Nucleus accumbens (tissue), 56 donors: ENCODE results near the gene PACC1.

Source experiments
- DNase-seq, 56 donors: peaks; one replicate each; lab custom pipeline; 2025; lab: John Stamatoyannopoulos, UW

The PACC1 gene

DNA sequence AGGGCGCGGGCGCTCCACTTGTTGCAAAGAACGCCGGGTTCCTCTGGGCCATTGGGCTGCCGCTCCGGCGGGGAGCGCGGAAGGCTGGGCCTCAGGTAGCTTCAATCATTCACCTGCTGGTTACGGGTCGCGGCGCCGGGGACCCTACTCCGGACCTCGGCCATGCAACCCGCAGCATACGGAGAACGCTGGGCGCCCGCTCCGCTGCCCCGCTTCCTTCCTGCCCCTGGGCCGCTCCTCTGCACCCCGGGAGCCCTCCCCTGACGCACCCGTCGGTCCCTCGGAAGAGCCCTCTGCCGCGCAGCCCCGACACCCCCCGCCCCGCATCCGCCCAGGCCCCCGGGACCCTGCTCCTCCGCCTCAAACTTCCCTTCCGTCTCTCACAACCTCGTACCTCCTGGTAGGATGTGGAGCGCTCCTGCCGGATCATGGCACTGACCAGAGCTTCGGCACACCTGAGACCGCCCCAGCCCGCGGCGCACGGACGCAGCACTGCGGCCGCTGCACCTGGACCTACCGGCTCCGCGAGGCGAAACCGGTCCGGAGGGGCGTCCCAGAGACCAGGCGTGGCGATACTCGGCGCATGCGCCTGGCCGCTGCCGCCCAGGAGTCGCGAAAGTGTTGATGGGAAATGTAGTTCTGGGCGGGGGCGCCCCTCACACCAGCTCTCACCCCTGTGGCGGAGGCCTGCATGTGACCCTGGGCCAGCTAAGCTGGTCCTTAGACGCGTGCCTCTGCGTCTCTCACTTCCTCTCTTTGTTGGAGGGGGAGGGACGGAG lies at the start of gene PACC1:
Gene PACC1 (minus strand): TSS at position 559 of the 779 bp plus-strand sequence. CDS start 129 bp downstream, at position 430.
- DNase-seq: peak in 55 of 56 donors; percentile 42 to 93 (median 83)

DNA sequence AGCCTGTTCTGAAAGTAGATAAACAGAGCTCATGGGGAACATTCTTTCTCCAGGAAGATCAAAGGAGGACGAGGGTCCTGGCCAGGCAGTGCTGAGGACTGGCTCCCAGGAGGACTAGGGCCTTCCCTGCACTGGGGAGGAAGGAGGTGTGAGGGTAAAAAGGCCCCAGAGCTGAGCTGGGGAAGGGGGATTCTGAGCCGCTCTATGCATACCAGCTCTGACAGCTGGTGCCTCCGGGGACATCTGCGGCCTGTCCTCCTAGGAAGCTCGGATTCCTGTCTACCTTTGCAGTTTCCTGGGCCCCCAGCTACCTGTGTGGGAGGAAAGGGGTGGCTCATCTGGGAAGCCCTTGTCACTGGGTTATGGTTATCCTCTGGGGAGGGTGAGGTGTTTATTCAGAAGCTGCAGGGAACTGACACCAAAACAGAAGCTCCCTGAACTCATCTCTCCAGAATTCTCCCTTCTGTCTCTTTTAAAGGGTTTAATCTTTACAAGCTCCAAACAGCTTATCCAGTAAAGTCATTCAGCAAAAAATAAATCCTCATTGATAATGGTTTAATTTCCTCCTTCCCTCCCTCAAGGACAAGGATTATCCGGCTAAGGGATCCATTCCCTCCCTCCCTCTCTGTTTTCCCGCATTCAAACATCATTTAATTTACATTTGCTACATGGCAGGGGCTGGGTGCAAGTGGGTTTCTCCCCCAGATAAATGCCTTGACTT lies 49.0 kb upstream of the PACC1 start:
- DNase-seq: no peak

DNA sequence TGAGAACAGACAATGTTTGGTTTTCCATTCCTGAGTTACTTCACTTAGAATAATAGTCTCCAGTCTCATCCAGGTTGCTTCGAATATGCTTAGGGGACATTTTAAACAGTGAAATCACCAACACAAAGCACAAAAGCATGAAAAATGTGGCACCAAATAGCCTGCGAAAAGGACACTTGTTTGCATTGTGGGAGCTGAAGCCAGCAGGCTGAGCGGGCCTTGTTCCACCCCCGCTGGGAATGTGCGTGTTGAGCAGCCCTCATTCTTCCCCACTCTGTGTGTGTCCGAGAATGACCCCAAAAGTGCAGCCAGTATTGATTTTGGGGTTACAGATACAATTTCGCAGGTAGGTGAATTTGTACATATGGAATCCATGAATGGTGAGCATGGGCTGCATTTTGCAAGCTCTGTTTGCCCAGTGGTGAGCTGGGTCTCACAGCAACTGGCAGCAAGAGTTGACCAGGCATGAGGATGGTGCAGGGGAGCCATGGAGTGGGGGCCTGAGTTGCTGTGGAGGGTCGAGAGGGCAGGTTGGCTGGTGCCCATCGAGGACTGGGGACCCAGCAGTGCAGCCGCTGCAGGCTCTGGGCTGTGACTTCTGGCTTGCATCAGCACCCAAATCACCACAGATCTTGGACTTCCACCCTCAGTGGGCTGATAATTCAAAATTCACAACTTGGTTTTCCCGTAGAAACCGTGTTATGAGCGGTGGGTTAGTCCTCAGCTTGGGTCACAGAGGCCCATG lies 47.4 kb upstream of the PACC1 start:
- peak in 23 of 56 donors; percentile 11 to 61 (median 39) for DNase-seq

DNA sequence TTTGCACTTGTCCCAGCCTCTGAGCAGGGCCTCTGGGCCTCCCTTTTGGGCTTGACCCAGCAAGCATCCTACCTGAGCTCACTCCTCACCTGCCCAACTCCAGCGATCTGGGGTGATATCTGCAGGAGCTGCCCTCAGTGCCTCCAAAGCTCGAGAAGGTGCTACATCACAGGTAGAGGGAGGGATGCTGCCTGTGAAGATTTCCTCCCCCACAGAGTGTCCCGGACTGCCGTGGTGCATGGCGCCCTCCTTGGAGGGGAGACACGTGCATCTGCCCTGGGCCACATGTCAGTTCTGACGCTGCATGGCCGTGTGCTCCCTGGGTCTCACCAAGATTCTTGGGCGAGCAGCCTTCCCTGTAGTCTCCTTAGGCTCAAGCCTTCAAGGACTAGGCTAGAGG lies 45.7 kb upstream of the PACC1 start:
- DNase-seq: peak in 1 of 56 donors; percentile 46

DNA sequence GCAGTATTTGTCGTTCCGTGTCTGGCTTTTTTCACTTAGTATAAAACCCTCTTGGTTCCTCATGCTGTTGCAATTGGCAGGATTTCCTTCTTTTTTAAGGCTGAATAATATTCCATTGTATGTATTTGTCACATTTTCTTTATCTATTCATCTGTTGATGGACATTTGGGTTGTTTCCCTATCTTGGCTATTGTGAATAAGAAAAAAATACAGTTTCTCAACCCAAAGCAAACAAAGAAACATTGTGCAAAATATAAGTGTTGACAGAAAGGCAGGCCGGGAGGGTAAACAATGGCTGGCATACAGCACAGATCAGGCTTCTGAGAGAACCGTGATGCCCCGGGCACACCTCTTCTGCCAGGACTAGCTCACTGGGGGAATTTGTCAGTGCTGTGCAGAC lies 45.0 kb upstream of the PACC1 start:
- DNase-seq: peak in 45 of 56 donors; percentile 6 to 80 (median 63)

DNA sequence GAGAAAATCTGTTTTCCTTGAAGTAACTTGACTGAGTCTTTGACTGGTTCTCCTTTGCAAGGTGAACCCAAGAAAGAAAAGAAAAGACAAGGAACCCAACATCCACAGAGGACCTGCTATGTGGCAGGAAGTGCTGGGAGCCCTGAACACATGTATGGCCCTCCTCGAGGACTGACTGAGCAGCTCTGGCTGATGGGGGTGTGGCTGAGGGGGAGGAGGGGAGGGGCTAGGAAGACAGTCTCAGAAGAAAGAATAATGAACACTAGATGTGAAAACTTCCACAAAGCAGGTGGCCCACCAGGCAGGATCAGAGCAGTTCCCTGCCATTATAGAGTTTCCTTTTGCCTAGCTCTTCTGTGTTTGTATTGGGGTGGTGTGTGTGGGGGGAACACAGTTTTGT lies 44.1 kb upstream of the PACC1 start:
- DNase-seq: no peak

DNA sequence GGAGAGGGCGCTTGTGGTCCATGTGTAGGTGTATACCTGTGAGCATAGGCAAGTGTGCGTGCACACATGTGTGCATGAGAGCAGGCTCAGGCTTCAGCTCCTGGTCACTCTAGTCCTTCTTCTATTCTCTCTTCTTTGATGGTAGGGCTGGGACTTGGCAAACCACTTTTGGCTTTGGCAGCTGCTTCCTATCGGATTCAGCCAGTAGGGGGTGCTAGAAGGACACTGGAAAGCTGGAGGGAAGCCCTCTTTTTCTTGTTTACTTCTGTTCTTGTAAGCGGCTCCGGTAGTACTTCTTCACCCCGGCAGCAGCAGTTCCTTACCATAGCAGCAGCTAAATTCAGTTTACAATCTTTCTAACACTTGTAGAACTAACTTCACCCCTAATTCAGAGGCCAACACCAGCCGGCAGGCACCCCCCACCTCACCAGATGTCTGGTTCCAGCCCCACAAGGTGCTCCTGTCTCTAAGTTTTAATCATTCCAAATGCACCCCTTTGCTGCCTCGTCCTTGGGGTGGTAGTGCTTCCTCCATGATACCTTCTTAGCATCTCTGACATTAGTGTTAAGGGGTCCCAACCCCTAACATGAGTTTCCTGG lies 43.2 kb upstream of the PACC1 start:
- peak in 26 of 56 donors; percentile 10 to 58 (median 34) for DNase-seq

DNA sequence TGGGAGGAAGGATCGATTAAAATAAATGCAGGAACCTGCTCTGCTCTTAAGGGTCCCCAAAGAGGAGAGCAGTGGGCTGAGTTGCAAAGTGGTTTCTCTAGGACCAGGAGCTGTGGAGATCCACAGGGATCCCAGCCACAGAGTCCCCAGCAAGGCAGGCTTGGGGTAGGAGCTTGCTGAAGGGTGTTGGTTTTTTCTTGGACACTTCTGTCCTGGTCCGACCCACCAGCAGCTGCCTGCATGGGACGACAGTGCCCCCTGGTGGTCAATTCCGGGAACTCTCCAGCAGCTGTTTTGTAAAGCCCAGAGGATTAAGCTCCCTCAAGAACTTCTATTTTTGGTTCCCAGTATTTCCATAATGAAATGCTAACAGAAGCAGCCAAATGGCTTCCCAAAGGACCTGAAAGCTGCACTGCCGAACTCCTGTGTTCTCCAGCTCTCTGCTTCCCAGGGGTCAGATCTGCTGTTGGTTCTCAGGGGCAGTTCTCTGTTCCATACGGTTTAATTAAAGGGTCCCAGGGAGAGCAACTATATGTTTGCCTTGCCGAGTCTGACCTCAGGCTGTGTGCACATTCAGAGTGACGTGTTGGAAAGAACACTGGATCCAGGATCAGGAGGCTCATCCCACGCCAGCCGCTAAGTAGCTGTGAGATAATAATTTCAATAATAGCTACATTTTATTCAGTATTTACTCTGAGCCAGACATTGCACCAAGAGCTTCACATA lies 41.3 kb upstream of the PACC1 start:
- peak in 55 of 56 donors; percentile 15 to 97 (median 85) for DNase-seq

DNA sequence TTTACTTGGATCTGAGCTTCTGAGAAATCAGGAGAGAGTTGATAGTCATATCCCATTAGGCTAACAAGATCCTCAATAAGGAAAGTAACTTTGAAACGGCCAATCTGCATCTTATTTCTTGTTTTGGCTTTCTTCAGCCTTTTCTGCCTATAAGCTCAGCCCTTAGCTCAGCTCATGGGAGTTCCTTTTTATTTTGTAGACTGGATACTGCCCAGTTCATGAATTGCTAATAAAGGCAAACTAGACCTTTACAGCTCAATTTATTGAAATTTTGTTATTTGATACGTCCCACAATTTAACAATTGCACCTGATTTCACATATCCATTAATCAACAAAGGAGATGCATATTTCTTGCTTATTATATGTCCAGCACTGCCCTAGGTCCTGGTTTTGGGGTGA lies 40.7 kb upstream of the PACC1 start:
- no peak for DNase-seq

DNA sequence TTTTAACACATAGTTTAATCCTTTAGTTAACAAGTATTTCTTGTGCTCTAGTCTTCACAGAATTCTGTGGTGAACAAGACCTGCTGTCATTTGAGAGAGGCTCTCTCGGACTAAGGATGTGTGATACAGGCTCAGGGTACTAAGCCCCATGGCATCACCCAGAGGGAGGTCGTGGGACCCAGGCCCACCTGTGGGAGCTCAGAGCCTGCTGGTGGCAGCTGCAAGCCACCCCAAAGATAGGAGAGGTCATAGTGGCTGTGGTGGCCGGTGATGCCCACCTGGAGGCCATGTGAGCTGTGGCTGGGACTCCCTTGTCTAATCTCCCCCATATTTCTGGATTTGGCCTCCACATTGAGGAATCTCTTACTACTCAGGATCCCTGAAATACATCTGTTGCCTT lies 40.1 kb upstream of the PACC1 start:
- DNase-seq: no peak

DNA sequence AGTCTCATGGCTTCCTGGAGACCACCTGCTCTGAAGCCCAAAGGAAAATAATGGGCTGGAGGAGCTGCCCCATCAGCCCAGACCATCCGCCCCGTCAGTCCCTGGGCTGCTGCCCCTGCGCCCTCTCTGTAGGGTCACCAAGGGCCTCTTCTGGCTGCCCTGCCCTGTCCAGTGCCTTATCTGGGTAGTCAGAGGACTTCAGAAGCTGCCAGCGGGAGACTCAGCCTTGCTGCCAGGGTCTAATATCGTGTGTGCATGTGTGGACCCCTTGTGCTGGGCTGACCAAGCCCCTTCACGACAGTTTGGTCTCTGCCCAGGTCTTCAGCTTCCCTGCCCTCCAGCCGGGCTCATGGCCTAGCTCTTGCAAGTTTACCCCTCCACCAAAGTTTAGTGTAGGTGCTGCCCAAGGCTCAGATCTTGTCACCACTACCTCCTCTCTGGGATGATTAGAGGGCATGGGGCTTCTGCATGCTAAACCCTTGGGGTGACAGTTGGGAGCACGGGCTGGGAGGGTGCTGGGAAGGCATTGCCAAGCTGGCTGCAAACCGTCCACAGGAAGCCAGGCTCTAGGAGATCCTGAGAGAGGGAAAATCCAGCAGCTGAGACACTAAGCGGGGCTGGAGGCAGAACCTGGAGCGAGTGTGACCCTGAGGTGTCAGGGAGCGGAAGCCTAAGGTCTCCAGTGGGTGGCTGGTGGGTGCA lies 38.6 kb upstream of the PACC1 start:
- no peak for DNase-seq

DNA sequence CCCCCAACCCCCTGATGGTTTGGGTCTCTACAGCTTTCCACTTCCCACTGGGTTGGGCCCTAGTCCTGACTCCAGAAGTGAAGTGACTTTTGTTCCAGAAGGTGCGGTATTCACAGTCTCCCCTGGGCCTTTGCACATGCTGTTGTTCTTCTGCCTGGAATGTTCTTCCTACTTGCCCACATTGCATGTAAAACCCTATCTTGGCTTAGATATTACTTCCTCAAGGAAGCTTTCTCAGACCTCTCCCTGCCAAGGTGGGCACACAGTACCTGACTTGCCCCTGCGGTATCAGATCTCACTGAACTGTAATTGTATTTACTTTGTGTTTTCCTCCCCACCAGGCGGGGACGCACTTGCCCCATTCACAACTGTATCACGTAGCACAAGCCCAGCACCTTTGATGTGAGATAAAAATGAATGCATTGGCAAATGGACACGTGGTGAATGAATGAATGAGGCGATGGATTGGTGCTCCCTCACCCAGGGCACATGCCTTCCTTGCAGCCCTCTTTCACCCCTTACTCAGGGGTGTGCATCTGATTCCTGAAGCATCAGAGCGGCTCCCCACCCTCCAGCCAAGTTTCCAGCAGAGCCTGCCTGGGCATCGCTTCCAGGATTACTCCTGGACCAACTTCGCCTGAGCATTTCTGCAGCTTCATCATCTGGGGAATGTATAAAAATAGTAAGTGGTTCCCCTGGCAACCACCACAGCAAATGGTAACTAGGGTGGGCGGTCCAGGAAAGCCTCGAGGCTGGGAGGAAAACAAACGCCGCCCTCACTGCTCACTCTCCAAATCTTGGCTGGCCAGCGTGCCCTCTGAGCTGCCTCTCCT lies 37.9 kb upstream of the PACC1 start:
- DNase-seq: peak in 18 of 56 donors; percentile 16 to 66 (median 45)

DNA sequence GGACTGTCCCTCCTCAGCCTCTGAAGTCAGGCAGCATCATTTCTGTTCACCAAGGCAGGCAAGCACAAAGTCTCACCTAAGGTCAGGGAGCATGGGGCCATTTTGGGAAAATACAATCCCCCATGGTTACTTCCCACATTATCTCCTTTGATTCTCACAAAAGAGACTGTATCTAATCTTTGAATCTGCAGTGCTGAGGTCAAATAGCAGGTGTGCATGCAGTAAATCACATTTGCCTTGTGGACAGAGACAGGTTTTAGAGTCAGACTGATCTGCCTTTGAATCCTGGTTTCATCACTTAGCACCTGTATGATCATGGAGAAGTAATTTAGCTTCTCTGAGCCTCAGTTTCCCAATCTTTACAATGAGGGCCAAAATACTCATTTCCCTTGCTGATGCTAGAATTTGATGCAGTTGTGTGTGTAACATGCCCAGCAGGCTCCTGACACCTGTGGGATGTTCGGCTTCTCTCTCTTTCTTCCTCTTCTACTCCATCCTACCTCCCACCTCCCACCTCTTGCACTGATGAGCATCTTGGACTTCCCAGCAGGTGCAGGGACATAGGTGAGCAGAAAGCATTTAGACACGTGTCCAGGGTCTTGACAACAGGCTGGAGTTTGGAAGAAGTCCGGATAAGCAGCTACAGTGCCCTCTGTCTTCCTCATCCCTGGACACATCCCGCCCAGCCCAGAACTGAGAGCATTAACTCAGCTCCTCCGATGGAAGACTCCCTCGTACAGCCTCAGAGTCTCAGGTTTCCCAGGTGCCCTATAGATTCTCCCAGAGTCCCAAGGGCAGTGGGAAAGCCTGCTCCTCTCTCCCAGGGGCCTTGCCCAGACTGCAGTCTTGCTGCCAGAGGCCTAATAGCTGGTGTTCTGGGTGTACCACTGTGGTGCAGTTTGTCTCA lies 37.0 kb upstream of the PACC1 start:
- DNase-seq: peak in 1 of 56 donors; percentile 5

DNA sequence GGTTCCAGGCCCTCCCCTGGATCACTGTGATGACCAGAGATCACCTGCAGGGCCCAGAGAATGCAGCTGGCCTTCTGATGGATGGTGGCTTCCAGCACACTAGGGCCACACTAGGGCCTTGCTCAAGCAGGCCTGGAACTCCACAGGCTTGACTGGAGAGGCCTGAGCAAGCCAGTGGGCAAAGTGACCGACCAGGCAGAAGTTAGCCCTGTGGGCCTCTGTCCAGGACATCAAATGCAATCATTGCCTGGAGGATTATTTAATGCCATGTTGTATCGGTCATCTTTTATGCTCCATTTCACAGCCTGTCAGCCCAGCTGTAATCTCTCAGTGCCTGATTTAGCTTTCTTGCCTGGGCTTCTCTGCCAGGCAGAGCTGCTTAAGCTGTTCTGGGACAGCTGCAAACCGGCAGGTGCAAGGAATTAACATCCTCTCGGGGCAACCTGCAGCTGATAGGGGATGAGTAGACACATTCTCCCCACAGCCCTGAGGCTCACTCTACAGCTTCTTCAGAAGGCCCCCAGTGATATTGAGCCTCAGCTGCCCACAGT lies 35.7 kb upstream of the PACC1 start:
- peak in 9 of 56 donors; percentile 13 to 44 (median 25) for DNase-seq

DNA sequence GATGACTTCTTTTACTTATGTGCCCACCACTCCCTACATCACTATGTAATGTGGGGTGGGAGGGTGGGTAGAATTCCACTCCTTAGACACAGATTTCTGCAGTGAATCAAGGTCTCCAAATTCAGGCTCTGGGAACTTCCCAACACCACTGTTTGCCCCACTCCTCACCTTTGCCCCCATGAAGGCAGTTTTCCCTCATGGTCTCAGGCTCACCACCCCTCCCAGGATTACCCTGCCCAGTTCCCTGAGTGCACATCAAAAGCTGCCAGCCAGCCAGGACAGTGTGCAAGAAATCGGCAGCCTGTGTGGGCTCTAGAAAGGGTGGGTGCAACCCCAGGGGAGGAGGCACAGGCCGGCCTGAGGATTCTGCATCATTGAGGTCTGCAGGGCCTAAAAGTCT lies 32.8 kb upstream of the PACC1 start:
- DNase-seq: no peak

DNA sequence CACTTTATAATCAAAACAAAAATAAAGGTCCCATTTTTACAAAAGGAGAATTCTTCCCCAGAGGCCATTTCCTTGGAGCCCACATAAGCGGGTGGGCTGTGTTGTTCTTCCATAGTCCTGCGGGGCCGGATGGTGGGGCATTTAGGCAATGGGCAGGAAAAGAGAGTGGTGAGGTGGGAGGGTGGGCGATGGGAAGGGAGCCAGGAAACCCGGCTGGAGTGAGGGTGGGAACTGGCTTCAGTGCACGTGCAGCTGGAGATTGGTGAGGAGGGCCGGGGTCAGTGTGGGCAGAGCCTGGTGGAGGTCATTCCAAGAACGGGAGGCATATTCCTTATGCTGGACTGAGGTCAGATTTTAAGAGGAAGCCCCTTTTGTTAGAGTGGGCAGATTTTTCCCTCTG lies 31.6 kb upstream of the PACC1 start:
- DNase-seq: no peak

DNA sequence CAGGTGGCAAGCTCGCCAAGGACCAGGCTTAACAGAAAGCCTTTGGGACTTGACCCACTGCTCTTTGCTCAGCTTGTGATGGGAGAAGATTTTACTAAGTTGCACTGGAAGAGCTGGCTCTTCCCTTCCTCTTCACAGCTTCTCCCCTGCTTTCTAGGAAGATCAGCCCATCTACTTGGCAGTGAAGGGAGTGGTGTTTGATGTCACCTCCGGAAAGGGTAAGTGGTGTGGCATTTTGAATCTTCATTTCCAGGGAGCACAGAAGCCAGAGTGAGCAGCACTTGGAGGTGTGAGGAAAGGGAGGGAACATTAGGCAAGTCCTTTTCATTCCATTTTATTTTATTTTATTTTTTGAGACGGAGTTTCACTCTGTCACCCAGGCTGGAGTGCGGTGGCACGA lies 27.7 kb upstream of the PACC1 start:
- DNase-seq: no peak
